DOHH2 (cell line): Measurements from ENCODE around the gene PSMD11.

Experiments
- H3F3A ChIP-seq: fragments of 200-600 bp; sonication (generic), shearing (Covaris generic); 2 replicates; pipeline ENCODE4 v1.6.0; 2016; ENCODE audit warnings: antibody characterized with exemption, mild to moderate bottlenecking; ENCODE audit not compliant: control insufficient read depth, insufficient read depth
- H3K27ac ChIP-seq: fragments of 200-600 bp; sonication (generic); 2 replicates; pipeline ENCODE4 v1.5.1; 2014; ENCODE audit warnings: low read depth, mild to moderate bottlenecking, low read length, moderate library complexity
- H3K27me3 ChIP-seq: fragments of 200-600 bp; sonication (generic); 2 replicates; pipeline ENCODE4 v1.6.1; 2014; ENCODE audit warnings: mild to moderate bottlenecking, low read length, mixed read lengths; ENCODE audit not compliant: control insufficient read depth
- H3K36me3 ChIP-seq: fragments of 200-600 bp; sonication (generic); 2 replicates; pipeline ENCODE4 v1.6.1; 2014; ENCODE audit warnings: mild to moderate bottlenecking, low read length, moderate library complexity, mixed read lengths; ENCODE audit not compliant: control insufficient read depth
- H3K4me1 ChIP-seq: fragments of 200-600 bp; sonication (generic); 2 replicates; pipeline ENCODE4 v1.6.1; 2014; ENCODE audit warnings: mild to moderate bottlenecking, low read length, mixed read lengths; ENCODE audit not compliant: control insufficient read depth
- H3K4me2 ChIP-seq: fragments of 200-600 bp; sonication (generic); 2 replicates; pipeline ENCODE4 v1.6.0; 2014; ENCODE audit warnings: mild to moderate bottlenecking, low read length, moderate library complexity
- H3K4me3 ChIP-seq: fragments of 200-600 bp; sonication (generic); 2 replicates; pipeline ENCODE4 v1.5.1; 2014; ENCODE audit warnings: mild to moderate bottlenecking, low read length, mixed read lengths
- H3K79me2 ChIP-seq: fragments of 200-600 bp; sonication (generic); 2 replicates; pipeline ENCODE4 v1.6.1; 2014; ENCODE audit warnings: mild to moderate bottlenecking, low read length, mixed read lengths; ENCODE audit not compliant: control insufficient read depth
- H3K9me2 ChIP-seq: fragments of 200-600 bp; sonication (generic); replicated peaks from 2 replicates; pipeline ENCODE4 v1.6.1; 2014; ENCODE audit warnings: mild to moderate bottlenecking, low read length, mixed read lengths; ENCODE audit not compliant: control insufficient read depth
- H3K9me3 ChIP-seq: fragments of 200-600 bp; sonication (generic); 2 replicates; pipeline ENCODE4 v1.6.1; 2014; ENCODE audit warnings: antibody characterized with exemption, low read length, mixed read lengths; ENCODE audit not compliant: control insufficient read depth, insufficient read depth
- H4K20me1 ChIP-seq: fragments of 200-600 bp; sonication (generic); 2 replicates; pipeline ENCODE4 v1.6.0; 2014; ENCODE audit warnings: low read depth, mild to moderate bottlenecking, antibody characterized with exemption, low read length, moderate library complexity; ENCODE audit not compliant: control insufficient read depth, insufficient read depth
- CTCF ChIP-seq: fragments of 200-600 bp; sonication (generic); IDR thresholded peaks from one replicate; pipeline ENCODE4 v1.5.1; 2014; ENCODE audit warnings: antibody characterized with exemption, mild to moderate bottlenecking, low read depth, low read length; ENCODE audit not compliant: poor library complexity, severe bottlenecking
- EZH2phosphoT487 ChIP-seq: fragments of 200-600 bp; sonication (generic); IDR thresholded peaks from 2 replicates; pipeline ENCODE4 v1.6.1; 2017; ENCODE audit warnings: borderline replicate concordance, mild to moderate bottlenecking, antibody characterized with exemption, low read length, moderate library complexity, mixed read lengths

Gene PSMD11

GRCh38 chr17:32443827-32444300 is 446 bp upstream of the PSMD11 start:
- H3K79me2 ChIP-seq: peaks cover 45% of the 10 kb centered on the region
- no peaks in the 10 kb centered on the region for H3K9me3 ChIP-seq
- TF ChIP-seq EZH2phosphoT487 (no peak), CTCF (no peak)
- peaks cover 27% of the 10 kb centered on the region for H3K4me1 ChIP-seq
- peak overlapping the region; percentile 88 for H3K4me3 ChIP-seq
- no peaks in the 10 kb centered on the region for H3K9me2 ChIP-seq
- H4K20me1 ChIP-seq: peaks cover 14% of the 10 kb centered on the region; the same call in 1 of the 2 replicates
- H3F3A ChIP-seq: no peaks in the 10 kb centered on the region
- H3K27me3 ChIP-seq: peaks cover 21% of the 10 kb centered on the region
- no peak overlapping the region for H3K27ac ChIP-seq
- peaks cover 38% of the 10 kb centered on the region for H3K36me3 ChIP-seq
- peak overlapping the region; percentile 95 for H3K4me2 ChIP-seq

- Histone ChIP-seq H3K9me3 (no peaks in the 10 kb centered on the region), H3K9me2 (no peaks in the 10 kb centered on the region), H3K79me2 (peaks cover 56% of the 10 kb centered on the region), H3K36me3 (peaks cover 50% of the 10 kb centered on the region), H3F3A (no peaks in the 10 kb centered on the region), H3K4me1 (peaks cover 27% of the 10 kb centered on the region), H3K27ac (no peak overlapping the region), H3K4me2 (peak overlapping the region; percentile 94), H3K27me3 (peaks cover 21% of the 10 kb centered on the region), H4K20me1 (peaks cover 14% of the 10 kb centered on the region; the same call in 1 of the 2 replicates), H3K4me3 (peak overlapping the region; percentile 88)
- no peak for TF ChIP-seq EZH2phosphoT487
- TF ChIP-seq CTCF: no peak
Observed at GRCh38 chr17:32445074-32445415, 735 bp downstream of the PSMD11 start.

- Histone ChIP-seq H3K4me2 (peak overlapping the region; percentile 94), H3K79me2 (peaks cover 60% of the 10 kb centered on the region), H3K9me3 (no peaks in the 10 kb centered on the region), H3K27me3 (peaks cover 21% of the 10 kb centered on the region), H3K4me1 (peaks cover 27% of the 10 kb centered on the region), H3K9me2 (no peaks in the 10 kb centered on the region), H3K36me3 (peaks cover 54% of the 10 kb centered on the region), H3K27ac (no peak overlapping the region), H3K4me3 (peak overlapping the region; percentile 88), H4K20me1 (peaks cover 14% of the 10 kb centered on the region; the same call in 1 of the 2 replicates), H3F3A (no peaks in the 10 kb centered on the region)
- TF ChIP-seq CTCF (no peak), EZH2phosphoT487 (no peak)
Observed at GRCh38 chr17:32445497-32445896, 1.2 kb downstream of the PSMD11 start.
